ENCODE measurements around the gene SRRM5. TPM values are rescaled to one million over a fixed set of nuclear protein-coding genes. Genes with fewer than 3 reads are reported as not detected.
A peak's percentile ranks its signal among the peaks of the same experiment; 100 is the strongest.

Gene SRRM5
- total and polyA plus RNA-seq, 2 of the 13 experiments (the other 11 are each of a cell fraction or from before 2014, with no cell fraction given): 0.11 to 0.16 TPM

DNA sequence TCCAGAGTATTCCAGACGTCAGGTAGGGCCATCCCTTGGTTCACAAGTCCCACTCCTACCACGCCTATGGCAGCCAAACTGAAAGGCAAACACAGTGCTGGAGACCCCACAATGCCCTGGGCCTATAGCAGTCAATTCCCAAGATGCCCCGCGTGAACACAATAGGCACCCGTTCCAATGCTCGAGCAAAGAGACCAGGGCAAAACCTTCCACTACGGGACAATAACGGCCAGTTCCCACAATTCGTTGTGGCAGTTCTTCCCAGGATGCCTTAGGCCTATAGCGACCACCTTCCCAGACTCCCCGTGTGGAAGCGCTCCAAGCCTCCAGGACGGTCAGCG, 7.0 kb downstream of the SRRM5 start (continued):
- TF ChIP-seq ZNF788 (CRISPR knock-in tag; IDR thresholded peaks at IDR 0.05; ENCODE audit: borderline replicate concordance): peak; percentile 86
- no peak for TF ChIP-seq ZNF101 (CRISPR knock-in tag; IDR thresholded peaks at IDR 0.05; ENCODE audit: borderline replicate concordance, low read depth)
- 0 out of 2 replicates have a peak, but pooled peaks have one; percentile 13 for TF ChIP-seq HNRNPL (IDR thresholded peaks at IDR 0.05; ENCODE audit: low read depth, low read length)
- TF ChIP-seq, protein P1, sequence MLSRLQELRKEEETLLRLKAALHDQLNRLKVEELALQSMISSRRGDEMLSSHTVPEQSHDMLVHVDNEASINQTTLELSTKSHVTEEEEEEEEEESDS (CRISPR knock-in tag; IDR thresholded peaks at IDR 0.05; ENCODE audit: borderline replicate concordance): no peak; the same call in 1 of the 2 replicates
- TF ChIP-seq ATF7-NPFF (CRISPR knock-in tag; IDR thresholded peaks at IDR 0.05; ENCODE audit: low read depth): no peak; the same call in 1 of the 2 replicates
- TF ChIP-seq ZNF431 (CRISPR knock-in tag; IDR thresholded peaks at IDR 0.05; ENCODE audit: borderline replicate concordance, low read depth): no peak; the same call in 1 of the 2 replicates
- TF ChIP-seq SIX4 (CRISPR knock-in tag; IDR thresholded peaks at IDR 0.05): no peak
- TF ChIP-seq SIX1 (CRISPR knock-in tag; IDR thresholded peaks at IDR 0.05; ENCODE audit: borderline replicate concordance): no peak
- TF ChIP-seq HDAC1 (CRISPR knock-in tag; IDR thresholded peaks at IDR 0.05): no peak
- 0 out of 2 replicates have a peak, but pooled peaks have one; percentile 80 for TF ChIP-seq ZNF232 (CRISPR knock-in tag; IDR thresholded peaks at IDR 0.05; ENCODE audit: borderline replicate concordance)
- no peak for TF ChIP-seq TEF (CRISPR knock-in tag; IDR thresholded peaks at IDR 0.05)
- TF ChIP-seq ERF (CRISPR knock-in tag; IDR thresholded peaks at IDR 0.05): peak; percentile 49; the same call in 1 of the 2 replicates
- TF ChIP-seq KAT7 (CRISPR knock-in tag; IDR thresholded peaks at IDR 0.05; ENCODE audit: borderline replicate concordance): no peak
- TF ChIP-seq CSRNP2 (CRISPR knock-in tag; conservative IDR thresholded peaks at IDR 0.05; ENCODE audit: low read depth): no peak
- no peak for TF ChIP-seq ZNF546 (CRISPR knock-in tag; conservative IDR thresholded peaks at IDR 0.05)
- no peak for TF ChIP-seq HNRNPLL (IDR thresholded peaks at IDR 0.05; ENCODE audit: low read depth, low read length, poor library complexity, severe bottlenecking)
- no peak for TF ChIP-seq NFYC (CRISPR knock-in tag; IDR thresholded peaks at IDR 0.05)
- no peak for TF ChIP-seq FOXA1 (IDR thresholded peaks at IDR 0.05)
- peak; percentile 52 for TF ChIP-seq FOXA1 (CRISPR knock-in tag; IDR thresholded peaks at IDR 0.05)
- TF ChIP-seq SP1 (IDR thresholded peaks at IDR 0.05): no peak
- TF ChIP-seq SP1 (CRISPR knock-in tag; IDR thresholded peaks at IDR 0.05): no peak; the same call in 1 of the 2 replicates
- peak; percentile 59; the same call in 1 of the 2 replicates for TF ChIP-seq ZNF772 (CRISPR knock-in tag; IDR thresholded peaks at IDR 0.05)
- no peak for TF ChIP-seq ZBTB8A (CRISPR knock-in tag; IDR thresholded peaks at IDR 0.05; ENCODE audit: borderline replicate concordance, low read depth)
- 0 out of 2 replicates have a peak, but pooled peaks have one; percentile 28 for TF ChIP-seq XBP1 (CRISPR knock-in tag; IDR thresholded peaks at IDR 0.05)
- 0 out of 2 replicates have a peak, but pooled peaks have one; percentile 41 for TF ChIP-seq ZNF691 (CRISPR knock-in tag; IDR thresholded peaks at IDR 0.05; ENCODE audit: borderline replicate concordance, low read depth)
- TF ChIP-seq CCDC6 (CRISPR knock-in tag; IDR thresholded peaks at IDR 0.05): peak; percentile 20; the same call in 1 of the 2 replicates
- TF ChIP-seq, protein P2, sequence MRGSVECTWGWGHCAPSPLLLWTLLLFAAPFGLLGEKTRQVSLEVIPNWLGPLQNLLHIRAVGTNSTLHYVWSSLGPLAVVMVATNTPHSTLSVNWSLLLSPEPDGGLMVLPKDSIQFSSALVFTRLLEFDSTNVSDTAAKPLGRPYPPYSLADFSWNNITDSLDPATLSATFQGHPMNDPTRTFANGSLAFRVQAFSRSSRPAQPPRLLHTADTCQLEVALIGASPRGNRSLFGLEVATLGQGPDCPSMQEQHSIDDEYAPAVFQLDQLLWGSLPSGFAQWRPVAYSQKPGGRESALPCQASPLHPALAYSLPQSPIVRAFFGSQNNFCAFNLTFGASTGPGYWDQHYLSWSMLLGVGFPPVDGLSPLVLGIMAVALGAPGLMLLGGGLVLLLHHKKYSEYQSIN (CRISPR knock-in tag; IDR thresholded peaks at IDR 0.05; ENCODE audit: borderline replicate concordance): no peak
- no peak for TF ChIP-seq PHF8 (CRISPR knock-in tag; IDR thresholded peaks at IDR 0.05)
- TF ChIP-seq ZFP37 (CRISPR knock-in tag; IDR thresholded peaks at IDR 0.05; ENCODE audit: borderline replicate concordance): no peak

Data from HepG2 (cell line).